Omental fat pad (tissue), 4 donors: Measurements from ENCODE around the gene TOM1L2. TPM values are rescaled to one million over a fixed set of nuclear protein-coding genes. Genes with fewer than 3 reads are reported as not detected.

Source experiments
- ATAC-seq: fragments of 150-250 bp; one replicate; pipeline ENCODE4 v1.9.1; 2016; ENCODE audit warnings: mild to moderate bottlenecking, moderate library complexity; ENCODE audit not compliant: low FRiP score
- DNase-seq: peaks from one replicate; pipeline ENCODE4 v3.0.0-alpha.2; 2019; ENCODE audit warnings: low spot score
- CTCF ChIP-seq, 3 donors: fragments of 450-650 bp; IDR thresholded peaks; one replicate each; pipeline ENCODE4 v1.5.1; 2016 to 2017; ENCODE audit warnings: antibody characterized with exemption in 3 of 3, mild to moderate bottlenecking in 3 of 3, moderate library complexity in 2 of 3
- total RNA-seq, 4 donors: library from RNA; depleted of rRNA; stranded (reverse); fragments of >200 nt; gene quantifications; one replicate each; pipeline ENCODE4 v1.1.0, GENCODE V29; 2016

TOM1L2 gene
- total RNA-seq, 4 donors from 2014 or later = 25.9 to 30.3 (median 27.6) TPM

- DNase-seq (no peak), ATAC-seq (no peak)
- TF ChIP-seq CTCF (IDR thresholded peaks at IDR 0.05) = no peak
These were observed 22.3 kb upstream of the TOM1L2 start for GRCh38 chr17:17994271-17995069.

- TF ChIP-seq CTCF (IDR thresholded peaks at IDR 0.05) = no peak
- no peak for DNase-seq
- no peak for ATAC-seq
These were observed 21.7 kb upstream of the TOM1L2 start for GRCh38 chr17:17993852-17994251.

- ATAC-seq = no peak
- no peak for TF ChIP-seq CTCF (IDR thresholded peaks at IDR 0.05)
- DNase-seq = no peak
These were observed 21.2 kb upstream of the TOM1L2 start for GRCh38 chr17:17993366-17993765.

DNA sequence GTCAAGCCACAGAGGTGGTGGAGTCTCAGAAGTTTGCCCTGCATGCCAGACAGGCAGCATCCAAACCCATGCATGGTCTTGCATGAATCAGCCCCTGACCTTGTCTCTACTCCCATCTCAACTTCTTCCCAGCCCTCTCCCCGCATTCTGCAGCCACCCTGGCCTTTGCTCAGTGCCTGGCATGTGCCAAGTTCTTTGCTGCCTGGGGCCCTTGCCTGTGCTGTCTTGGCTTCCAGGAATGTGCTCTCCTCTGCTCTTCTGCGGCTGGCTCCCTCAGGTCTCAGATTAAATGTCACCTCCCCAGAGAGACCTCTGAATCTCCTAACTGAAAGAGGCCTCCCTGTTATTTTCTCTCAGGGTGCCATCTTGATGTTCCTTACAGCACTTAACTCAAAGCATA is 18.1 kb upstream of the TOM1L2 start:
- DNase-seq (no peak), ATAC-seq (no peak)
- TF ChIP-seq CTCF (IDR thresholded peaks at IDR 0.05) = no peak

GRCh38 chr17:17989618-17990017 is 17.4 kb upstream of the TOM1L2 start:
- no peak for TF ChIP-seq CTCF (IDR thresholded peaks at IDR 0.05)
- ATAC-seq (no peak), DNase-seq (no peak)

- ATAC-seq (no peak), DNase-seq (no peak)
- TF ChIP-seq CTCF (IDR thresholded peaks at IDR 0.05) = no peak
These were observed 16.9 kb upstream of the TOM1L2 start for GRCh38 chr17:17989081-17989480.

GRCh38 chr17:17988427-17988945 is 16.3 kb upstream of the TOM1L2 start:
- no peak for ATAC-seq
- DNase-seq = no peak
- TF ChIP-seq CTCF (IDR thresholded peaks at IDR 0.05) = no peak
